WI38 (cell line): Measurements from ENCODE around the gene ZNF804A.

Source experiments
- H3K4me3 ChIP-seq: 2 replicates; pipeline ENCODE4 v1.5.1; 2011; ENCODE audit warnings: low read depth, mild to moderate bottlenecking, control low read depth, low read length
- TF ChIP-seq, protein P1 (sequence below): IDR thresholded peaks from 2 replicates; pipeline ENCODE4 v1.5.1; 2012; ENCODE audit warnings: low read depth, mild to moderate bottlenecking, control low read depth, low read length

ZNF804A gene

DNA sequence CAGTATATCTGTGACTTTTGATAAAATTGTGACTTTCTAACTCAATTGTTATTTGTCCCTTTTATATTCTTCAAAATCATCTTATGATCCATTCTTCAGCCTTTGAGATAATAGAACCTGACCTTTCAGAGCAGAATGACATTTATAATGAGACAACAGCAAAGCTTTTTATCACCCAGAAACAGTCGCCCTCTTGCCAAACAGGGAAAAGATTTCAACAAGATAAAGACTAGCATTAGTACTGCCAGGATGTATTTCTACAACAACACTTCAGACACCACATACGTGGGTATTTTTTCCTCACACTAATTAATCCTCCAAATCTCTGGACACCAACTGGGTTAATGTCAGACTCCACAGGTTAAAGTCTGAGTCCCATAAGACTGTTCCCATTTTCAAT lies 249.0 kb downstream of the ZNF804A start:
- TF ChIP-seq, protein P1, sequence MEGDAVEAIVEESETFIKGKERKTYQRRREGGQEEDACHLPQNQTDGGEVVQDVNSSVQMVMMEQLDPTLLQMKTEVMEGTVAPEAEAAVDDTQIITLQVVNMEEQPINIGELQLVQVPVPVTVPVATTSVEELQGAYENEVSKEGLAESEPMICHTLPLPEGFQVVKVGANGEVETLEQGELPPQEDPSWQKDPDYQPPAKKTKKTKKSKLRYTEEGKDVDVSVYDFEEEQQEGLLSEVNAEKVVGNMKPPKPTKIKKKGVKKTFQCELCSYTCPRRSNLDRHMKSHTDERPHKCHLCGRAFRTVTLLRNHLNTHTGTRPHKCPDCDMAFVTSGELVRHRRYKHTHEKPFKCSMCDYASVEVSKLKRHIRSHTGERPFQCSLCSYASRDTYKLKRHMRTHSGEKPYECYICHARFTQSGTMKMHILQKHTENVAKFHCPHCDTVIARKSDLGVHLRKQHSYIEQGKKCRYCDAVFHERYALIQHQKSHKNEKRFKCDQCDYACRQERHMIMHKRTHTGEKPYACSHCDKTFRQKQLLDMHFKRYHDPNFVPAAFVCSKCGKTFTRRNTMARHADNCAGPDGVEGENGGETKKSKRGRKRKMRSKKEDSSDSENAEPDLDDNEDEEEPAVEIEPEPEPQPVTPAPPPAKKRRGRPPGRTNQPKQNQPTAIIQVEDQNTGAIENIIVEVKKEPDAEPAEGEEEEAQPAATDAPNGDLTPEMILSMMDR = no peak
- H3K4me3 ChIP-seq = no peak overlapping the region

DNA sequence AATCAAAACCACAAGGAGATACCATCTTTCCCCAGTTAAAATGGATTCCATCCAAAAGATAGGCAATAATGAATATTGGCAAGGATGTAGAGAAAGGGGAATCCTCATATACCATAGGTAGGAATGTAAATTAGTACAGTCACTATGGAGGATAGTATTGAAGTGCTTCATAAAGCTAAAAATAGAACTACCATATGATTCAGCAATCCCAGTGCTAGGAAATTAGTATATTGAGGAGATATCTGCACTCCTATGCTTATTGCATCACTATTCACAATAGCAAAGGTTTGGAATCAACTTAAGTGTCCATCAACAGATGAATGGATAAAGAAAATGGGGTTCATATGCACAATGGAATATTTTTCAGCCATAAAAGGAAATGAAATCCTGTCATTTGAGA lies 251.2 kb downstream of the ZNF804A start:
- TF ChIP-seq, protein P1 = no peak
- no peak overlapping the region for H3K4me3 ChIP-seq

DNA sequence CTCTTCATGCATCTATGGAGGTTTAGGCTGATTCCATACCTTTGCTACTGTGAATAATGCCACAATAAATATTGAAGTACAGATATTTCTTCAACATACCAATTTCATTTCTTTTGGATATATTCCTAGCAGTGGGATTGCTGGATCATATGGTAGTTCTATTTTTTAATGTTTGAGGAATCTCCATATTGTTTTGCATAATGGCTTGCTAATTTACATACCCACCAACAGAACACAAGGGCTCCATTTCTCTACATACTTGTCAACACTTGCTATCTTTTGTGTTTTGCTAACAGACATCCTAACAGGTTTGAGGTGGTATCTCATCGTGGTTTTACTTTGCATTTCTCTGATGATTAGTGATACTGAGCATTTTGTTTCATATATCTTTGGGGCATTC lies 253.2 kb downstream of the ZNF804A start:
- H3K4me3 ChIP-seq = no peak overlapping the region
- TF ChIP-seq, protein P1 = no peak

DNA sequence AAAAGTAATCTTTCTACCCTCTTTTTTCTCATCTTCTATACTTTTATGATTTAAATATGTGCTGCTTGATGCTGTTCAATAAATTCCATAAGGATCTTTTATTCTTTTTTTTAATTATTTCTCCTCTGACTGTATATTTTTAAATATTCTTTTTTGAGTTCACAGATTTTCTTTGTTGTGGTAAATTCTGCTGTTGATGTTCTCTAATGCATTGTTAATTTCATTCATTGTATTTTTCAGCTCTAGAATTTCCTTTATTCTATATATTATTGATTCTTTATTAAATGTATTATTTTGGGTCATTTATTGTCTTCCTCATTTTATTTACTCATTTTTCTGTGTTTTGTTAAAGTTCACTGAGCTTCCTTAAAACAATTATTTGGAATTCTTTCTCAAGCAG lies 260.9 kb downstream of the ZNF804A start:
- TF ChIP-seq, protein P1 = no peak
- H3K4me3 ChIP-seq = no peak overlapping the region

DNA sequence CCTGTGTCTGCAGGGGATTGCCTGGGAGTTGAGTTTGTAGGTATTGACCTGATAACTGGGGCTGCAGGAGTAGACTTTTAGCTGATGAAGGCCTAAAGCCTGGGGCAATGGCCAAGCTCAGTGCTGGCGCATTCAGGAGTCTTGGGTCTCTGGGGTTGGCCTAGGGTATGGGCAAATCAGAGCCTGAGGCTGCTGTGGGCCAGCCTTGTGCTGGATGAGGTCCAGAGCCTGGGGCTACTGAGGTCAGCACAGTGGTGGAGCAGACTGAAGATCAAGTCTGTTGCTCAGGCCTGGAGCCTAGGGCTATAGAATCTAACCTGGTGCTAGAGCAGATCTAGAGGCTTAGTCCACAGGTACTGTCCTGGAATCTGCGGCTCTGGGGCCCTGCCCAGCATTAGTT lies 262.4 kb downstream of the ZNF804A start:
- TF ChIP-seq, protein P1 = no peak
- H3K4me3 ChIP-seq = no peak overlapping the region

DNA sequence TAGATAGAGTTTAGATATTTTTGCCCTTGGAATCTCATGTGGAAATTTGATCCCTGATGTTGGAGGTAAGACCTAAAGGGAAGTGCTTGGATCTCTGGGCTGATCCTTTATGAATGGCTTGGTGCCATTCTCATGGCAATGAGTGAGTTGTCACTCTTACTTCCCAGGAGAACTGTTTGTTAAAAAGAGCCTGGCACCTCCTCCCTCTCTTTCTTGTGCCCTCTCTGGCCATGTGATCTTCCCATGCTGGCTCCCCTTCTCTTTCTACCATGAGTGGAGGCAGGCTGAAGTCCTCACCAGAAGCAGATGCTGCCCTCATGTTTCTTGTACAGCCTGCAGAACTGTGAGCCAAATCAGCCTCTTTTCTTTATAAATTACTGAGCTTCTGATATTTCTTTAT lies 276.9 kb downstream of the ZNF804A start:
- H3K4me3 ChIP-seq = no peak overlapping the region
- TF ChIP-seq, protein P1 = no peak

DNA sequence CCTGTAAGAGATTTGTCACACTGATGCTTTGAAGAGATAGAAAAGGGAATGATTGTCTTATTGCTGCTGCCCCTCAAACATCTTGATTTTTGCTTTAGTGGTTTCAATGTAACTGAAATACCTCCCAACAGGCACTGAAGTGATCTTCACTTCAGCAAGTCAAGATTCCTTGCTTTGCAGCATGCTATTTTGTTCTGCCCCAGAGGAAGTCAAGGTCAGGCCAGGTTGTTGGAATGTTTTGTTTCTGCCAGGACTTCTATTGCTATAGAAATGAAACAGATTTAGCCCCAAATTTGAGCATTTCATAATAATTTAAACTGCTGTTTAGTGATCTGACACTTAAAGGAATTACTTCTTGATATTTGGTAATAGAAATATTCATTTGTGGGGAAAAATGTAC lies 277.6 kb downstream of the ZNF804A start:
- TF ChIP-seq, protein P1 = no peak
- H3K4me3 ChIP-seq = no peak overlapping the region
